ENCODE data around the gene CAB39.

The CAB39 gene

GRCh38 chr2:230785346-230785745, 72.7 kb downstream of the CAB39 start:
- DNase-seq (ENCODE audit: low spot score) = no peak

DNA sequence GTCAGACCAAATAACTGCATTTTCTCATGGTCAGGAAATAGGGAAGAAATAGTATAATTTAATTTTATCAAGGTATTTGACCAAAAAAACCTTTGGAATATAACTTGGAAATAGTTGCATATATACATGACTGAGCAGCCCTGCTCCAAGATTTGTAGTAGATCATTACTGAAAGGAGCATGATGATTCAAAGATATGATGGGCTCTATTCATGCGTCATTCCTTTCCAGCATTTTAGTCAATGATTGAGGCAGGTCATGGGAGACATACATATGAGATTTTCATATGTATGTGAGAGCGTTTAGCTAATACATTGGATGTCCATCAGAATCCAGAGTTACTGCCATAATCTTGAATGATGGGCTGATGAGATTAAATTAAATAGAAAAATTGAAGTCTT, 74.5 kb downstream of the CAB39 start:
- no peak for DNase-seq (ENCODE audit: low spot score)

GRCh38 chr2:230788554-230789175, 76.0 kb downstream of the CAB39 start:
- DNase-seq (ENCODE audit: low spot score) = no peak

DNA sequence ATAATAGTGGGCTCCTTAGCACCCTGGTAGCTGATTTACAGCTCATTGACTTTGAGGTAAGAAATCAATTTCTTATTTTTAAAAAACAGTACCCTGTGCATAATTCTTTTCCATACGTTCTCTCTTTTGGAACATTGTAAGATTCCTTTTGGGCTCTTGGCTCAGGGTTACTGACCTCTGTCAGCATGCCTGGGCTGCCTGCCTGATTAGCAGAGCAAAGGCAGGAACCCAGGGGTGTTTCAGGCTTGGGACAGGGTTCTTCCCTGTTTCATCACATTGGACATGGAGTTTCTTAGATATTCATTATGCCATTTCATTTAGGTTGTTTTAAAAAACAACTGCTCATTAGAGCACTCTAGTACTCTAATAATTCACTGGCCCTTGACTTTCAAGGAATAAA, 78.3 kb downstream of the CAB39 start:
- DNase-seq (ENCODE audit: low spot score) = no peak

- DNase-seq (ENCODE audit: low spot score) = peak; percentile 84
Measured at GRCh38 chr2:230793572-230794359, 81.1 kb downstream of the CAB39 start.

DNA sequence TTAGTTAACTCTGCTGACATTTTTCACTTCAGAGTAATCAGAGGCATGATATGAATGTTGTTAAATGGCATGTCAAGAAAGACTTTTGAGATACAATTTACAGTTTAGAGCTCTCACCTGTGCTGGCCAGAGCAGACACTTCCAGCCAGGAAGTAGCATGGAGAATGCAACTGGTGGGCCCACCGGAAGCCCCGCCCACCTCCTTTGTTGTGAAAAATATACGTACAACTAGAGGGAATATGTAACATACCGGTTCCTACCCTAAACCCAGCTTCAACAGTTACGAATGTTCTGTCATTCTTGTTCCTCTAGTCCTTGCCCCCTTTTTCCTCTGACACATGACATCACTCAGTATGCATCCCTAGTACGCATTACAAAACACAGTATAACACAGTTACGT, 81.9 kb downstream of the CAB39 start:
- DNase-seq (ENCODE audit: low spot score) = no peak

- no peak for DNase-seq (ENCODE audit: low spot score)
Measured at GRCh38 chr2:230795856-230796255, 83.2 kb downstream of the CAB39 start.

GRCh38 chr2:230796280-230796862, 83.7 kb downstream of the CAB39 start:
- no peak for DNase-seq (ENCODE audit: low spot score)

DNA sequence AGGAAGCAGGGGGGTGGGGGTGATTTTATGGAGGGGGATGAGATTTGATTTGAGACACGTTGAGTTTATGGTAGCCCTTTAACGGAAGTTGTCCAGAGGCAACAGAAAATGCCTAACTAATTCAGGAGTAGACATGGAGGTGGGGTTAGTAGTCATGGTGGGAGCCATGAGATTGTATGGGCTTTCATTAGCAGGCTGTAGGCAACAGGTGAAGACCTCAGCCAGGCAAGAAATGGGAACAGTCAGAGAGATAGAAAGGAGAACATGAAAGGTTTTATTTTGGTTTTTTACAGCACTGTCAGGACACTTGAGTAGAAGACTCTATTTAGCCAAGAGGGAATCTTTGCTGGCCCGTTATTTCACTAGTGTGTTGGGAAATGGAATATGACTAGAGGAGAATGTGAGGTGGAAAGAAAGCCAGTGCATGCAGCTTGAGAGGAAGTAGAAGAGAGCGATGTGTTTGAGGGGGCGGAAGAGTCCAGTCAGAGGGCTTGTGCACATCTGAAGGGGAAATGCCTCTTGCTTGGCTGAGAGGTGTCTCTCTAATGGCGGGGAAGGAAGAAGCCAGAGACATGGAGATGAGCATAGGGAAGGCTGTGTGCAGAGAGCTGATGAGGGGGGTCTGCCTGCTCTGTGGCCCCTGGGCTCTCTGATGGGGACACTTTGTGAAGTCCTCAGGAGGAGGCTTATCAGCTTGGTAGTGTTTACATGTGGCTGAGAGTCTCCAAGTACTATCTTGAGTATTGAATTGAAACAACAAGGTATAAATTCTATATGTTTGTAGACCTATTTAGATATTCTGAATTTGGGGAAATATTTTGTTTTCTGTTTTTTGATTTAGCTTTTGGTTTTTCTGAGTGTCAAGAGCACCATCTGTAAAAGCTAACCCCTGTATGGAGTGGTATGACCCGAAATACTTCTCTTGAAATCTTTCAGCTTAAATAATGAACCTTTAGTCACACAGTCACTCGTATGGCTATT, 85.2 kb downstream of the CAB39 start:
- DNase-seq (ENCODE audit: low spot score) = no peak

- DNase-seq (ENCODE audit: low spot score) = peak; percentile 84
Measured at GRCh38 chr2:230798769-230799399, 86.2 kb downstream of the CAB39 start.

DNA sequence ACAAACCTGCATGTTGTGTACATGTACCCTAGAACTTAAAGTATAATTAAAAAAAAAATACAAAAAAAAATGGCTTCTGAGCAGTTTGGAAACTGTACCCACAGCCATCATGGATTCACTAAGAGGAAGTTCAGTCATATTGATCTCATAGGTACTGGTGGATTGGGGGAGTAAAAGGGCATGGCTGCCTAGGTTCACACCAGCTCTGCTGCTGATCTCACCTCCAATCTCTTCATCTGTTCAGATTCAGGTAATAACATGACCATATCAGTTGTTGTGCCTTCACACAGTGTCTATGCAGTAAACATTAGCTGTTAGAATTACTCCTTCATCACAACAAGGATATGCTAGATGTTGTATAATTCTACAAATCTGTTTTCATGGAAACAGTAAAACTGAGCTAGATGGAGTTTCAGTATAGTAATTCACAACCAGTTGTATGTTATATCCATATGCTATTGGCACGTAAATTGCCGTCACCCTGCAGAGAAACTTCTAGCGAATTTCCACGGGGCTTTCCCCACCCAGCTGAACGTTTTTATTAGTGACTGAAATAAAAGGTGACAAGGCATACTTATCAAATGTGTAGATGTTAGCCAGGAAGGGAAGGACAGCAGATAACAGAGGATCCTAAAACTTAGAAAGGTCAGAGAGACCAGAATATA, 92.8 kb downstream of the CAB39 start:
- no peak for DNase-seq (ENCODE audit: low spot score)

DNA sequence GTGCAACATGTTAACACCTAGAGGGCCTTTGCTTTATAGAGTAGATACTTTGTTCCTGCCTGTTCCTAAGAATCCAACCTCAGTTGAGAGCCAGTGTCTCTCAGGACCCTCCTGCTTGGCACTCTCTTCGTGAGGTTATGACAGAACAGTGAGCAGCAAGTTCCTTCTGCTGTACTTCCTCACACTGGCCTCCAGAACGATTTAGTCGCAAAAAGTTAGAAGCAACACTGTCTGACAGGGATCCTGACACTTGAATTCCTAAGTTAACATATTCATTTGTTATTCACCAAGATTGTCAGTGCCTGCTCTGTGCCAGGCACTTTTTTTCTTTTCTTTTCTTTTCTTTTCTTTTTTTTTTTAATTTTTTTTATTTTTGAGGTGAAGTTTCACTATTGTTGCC, 95.1 kb downstream of the CAB39 start:
- no peak for DNase-seq (ENCODE audit: low spot score)

GRCh38 chr2:230809015-230809414, 96.4 kb downstream of the CAB39 start:
- DNase-seq (ENCODE audit: low spot score) = no peak

GRCh38 chr2:230809677-230810251, 97.1 kb downstream of the CAB39 start:
- DNase-seq (ENCODE audit: low spot score) = no peak

GRCh38 chr2:230811508-230811907, 98.9 kb downstream of the CAB39 start:
- no peak for DNase-seq (ENCODE audit: low spot score)

GRCh38 chr2:230812033-230812432, 99.4 kb downstream of the CAB39 start:
- no peak for DNase-seq (ENCODE audit: low spot score)

DNA sequence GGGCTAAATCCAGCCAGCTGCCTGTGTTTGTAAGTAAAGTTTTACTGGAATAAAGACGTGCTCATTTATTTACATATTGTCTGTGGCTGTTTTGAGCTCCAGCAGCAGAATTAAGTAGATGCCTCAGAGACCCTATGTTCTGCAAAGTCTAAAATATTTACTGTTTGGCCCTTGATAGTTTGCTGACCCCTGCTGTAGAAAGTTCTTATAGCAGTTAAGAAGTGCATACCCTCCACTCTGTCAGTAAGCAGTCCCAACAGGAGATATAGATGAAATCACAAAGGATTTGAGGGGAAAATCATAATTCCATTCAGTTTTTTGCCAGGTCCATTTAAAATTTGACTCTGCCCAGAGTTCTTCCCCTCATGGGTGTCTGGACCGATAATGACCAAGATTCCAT, 102.0 kb downstream of the CAB39 start:
- peak; percentile 19 for DNase-seq (ENCODE audit: low spot score)

DNA sequence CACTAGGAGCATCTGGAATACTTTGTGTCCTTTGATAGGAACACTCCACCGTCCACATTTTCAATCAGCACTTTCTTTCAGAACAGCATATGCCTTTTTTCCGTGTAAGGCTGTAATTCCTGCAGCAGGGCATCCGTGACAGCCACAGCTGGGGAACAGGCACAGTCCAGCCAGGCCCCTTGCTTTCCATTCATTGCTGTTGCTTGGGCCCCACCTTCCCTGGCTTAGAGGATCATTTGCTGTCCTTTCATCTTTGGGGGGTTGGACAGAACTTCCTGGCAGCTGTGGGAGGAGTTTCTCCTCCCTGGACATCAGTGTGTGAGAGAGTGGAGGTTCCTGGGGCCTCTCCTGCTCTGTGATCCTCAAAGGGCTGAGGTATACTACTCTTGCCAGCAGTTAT, 102.4 kb downstream of the CAB39 start:
- DNase-seq (ENCODE audit: low spot score) = no peak

GRCh38 chr2:230816735-230817134, 104.1 kb downstream of the CAB39 start:
- DNase-seq (ENCODE audit: low spot score) = no peak

DNA sequence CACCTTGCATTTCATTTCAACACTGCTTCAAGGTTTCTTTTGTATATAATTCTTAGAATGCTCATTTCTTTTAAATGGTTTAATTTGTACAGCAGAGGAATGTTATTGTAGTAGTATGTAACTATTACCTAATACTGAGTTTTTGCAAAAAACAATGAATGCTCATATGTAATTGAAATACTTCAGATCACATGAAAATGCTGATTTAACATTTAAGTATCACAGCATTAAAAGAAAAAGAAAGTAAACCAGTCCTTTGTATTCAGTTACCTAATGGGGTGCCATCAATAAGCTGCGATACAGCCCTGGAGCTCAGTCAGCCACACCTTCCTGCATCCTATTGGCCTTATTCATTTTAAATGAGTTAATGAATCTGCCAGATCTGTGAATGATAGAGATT, 106.8 kb downstream of the CAB39 start:
- no peak for DNase-seq (ENCODE audit: low spot score)
